NCI-H345 treated with DMSO at 0.1 percent for 48 hours (cell line): ENCODE results near the gene LRP1-AS.

Experiments used
- DNase-seq: peaks from one replicate; lab custom pipeline; 2025; ENCODE audit not compliant: unreplicated experiment; lab: John Stamatoyannopoulos, UW

LRP1-AS gene

DNA sequence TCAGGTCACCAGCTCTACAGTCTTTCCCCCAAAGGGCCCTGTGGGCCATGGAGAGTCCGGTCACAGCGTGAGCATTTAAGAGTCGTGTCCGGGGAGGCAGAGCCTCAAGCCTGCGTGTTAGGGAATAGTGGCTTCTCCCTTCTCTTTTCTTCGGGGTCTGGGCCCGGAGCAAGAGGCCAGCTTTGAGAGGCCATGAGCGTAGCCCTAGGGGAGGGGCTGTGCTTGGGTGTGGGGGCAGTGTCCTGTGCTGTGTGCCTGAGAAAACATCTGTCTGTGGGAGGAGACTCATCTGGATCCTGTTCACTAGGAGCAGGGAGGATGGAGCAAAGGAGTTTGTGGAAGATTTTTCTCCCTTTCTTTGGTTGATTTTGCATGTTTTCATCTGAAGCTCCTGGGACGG lies 5.3 kb downstream of the LRP1-AS start:
- DNase-seq: no peak

DNA sequence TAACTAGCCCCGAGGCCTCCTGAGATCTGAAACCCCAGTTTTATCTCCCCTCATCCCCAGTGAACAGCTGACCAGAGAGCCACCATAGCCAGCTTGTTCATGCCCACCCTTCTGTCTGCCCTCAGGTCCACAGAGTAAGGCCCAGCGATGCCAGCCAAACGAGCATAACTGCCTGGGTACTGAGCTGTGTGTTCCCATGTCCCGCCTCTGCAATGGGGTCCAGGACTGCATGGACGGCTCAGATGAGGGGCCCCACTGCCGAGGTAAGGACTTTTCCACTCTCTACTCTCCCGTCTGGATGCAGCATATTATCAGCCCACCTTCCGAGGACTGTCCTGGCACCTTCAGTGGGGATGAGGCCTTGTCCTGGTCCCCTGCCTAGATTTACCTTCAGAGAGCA lies 6.2 kb downstream of the LRP1-AS start:
- DNase-seq: no peak

DNA sequence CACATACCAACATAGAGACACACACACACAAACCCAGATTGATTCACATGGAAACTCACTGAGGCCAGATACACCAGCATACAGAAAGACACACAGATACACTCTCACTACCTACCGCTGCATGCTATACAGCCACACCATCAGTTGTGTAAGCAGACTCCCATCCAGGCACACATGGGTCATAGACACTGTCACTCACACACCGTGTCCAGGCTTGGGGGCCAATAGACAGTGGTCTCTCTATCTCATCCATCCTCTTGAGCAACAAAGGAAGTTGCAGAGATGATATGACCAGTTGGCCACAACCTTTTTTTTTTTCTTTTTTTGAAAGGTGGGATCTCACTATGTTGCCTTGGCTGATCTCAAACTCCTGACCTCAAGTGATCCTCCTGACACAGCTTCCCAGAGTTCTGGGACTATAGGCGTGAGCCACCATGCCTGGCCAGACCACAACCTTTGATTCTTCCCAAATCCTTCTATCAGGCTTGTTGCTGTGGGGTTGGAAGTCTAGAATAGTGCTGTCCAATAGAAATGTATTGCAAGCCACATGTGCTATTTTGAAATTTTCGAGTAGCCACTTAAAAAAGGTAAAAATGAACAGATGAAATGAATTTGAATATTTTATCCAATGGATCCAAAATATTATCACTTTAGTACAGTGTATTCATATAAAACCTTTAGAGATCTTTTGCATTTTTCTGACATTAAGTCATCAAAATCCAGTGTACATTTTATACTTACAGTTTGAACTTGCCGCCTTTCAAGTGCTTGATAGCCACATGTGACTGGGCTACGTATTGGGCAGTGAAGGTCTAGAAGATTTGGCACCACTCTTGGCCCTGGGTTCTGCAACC lies 7.4 kb downstream of the LRP1-AS start:
- no peak for DNase-seq

DNA sequence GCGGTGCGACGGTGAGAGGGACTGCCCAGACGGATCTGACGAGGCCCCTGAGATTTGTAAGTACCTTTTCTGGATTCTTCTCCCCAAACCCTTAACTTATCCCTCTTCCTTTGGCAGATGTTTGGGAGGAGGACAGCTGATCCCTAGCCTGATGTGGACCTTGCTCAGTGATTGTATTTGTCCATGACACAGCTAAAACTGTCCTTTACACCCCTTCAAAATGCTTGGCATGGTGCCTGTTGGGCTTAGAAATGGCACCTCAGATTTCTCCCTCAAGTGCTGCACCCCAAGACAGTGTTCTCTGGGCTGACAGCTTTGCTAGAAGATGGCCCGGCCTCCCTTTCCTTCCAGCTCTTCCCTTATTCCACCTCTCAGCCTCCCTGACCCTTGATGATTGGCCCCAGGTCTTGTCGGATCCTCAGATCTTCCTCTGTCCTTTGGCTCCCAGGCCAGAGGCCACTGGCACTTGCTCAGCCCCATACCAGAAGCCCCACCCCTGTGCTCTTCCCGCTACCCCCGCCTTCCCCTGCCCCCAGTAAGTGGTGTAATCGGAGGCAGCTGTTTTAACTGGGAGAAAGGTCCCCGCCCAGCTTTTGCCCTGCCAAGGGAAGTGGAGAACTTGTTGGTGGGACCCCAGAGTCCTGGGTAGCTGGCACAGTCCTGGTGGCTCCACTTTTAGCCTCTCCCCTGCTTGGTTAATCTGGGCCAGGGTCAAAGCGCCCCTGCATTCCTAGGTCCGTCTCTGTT lies 8.7 kb downstream of the LRP1-AS start:
- no peak for DNase-seq

DNA sequence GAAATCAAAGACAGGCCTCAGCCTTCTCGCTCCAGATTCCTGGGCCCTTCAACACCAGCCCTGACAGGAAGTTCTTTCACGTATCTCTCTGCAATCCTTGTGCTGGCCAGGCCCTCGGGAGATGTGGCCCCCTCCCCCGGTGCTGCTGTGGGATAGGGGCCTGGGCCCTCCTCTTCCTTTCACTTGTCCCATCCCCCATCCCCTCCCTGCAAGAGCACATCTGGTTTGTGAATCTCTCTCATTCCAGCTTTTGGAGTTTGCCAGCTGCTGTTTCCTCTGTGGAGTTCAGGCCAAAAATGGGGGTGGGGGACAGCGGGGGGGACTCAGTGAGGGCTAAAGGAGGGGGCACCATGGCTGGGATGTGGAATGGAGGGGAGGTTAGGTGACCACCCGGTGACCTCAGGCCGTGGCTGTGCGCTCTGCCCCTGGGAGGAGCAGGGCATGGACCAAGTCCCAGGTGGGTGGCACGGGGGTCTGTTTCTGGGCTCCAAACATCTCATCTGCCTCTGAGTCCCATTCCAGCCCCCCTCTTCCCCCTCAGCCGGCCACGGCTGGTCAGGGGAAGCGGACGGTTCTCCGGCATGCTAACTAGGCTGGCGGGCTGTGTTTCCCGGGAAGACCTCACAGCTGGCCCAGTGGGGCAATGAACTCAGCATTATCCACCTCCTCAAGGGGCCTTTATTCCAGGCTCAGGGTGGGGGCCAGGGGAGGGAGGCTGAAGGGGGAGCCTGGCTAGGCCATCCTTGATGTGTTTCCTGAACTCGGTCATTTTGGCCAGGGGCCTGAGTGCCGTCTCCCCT lies 11.7 kb downstream of the LRP1-AS start:
- no peak for DNase-seq

DNA sequence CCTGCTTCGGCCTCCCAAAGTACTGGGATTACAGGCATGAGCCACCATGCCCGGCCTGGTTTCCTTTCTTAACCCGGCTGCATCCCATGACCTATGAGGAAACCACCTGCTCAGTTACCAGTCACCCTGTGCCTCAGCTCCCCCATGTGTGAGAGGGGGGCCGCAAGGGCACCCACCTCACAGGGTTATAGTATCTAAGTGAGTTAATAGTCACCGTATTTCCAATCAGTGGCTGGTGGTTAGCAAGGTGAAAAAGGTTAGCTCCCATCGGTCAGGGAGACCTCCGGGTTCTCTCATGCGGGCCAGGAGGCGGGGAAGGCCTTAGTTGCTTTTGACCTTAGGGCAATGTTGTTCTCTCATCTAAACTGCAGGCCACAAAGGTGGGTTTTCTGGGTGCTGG lies 12.5 kb downstream of the LRP1-AS start:
- DNase-seq: no peak

DNA sequence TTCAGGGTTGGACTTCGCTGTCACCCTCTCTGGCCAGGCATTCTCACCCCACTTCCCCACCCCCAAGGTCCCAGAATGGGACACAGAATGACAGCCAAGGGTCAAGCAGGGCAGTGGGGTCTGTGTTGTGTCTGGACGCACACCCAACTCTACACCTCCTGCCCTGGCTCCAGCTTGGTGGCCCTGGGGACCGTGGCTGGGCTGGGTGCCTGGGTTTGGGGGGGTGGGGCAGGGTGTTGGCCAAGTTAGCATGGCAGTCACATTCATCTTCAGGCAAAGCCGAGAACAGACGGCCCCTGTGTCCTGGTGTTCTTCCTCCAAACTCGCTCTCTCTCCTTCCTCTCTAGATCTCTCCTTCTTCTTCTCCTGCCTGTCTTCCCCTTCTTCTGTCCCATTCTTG lies 13.5 kb downstream of the LRP1-AS start:
- DNase-seq: no peak

DNA sequence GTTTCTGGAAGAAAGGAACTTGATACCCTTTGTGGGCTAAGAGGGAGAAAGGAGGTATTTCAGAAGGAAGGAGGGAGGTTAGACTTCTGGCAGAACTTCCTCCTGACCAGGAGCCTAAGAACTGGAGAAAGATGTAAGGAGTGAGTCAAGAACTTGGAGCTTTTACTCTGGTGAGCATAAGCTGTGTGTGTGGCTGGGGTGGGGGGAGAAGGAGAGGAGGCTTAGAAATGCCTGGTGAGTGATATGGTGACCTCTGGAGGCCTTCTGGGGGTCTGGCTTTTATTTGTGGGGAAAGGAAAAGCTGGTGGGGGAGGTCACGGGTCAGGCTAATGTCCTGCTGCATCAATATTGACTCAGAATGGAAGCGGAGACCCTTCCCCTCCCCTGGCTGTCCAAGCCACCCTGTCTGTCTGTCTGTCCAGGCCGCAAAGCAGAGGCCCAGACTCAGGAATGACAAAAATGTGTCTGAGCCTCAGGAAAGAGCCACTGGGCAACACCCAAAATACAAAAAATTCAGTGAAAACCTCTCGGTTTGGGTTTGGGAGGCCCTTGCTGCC lies 14.3 kb downstream of the LRP1-AS start:
- DNase-seq: no peak

DNA sequence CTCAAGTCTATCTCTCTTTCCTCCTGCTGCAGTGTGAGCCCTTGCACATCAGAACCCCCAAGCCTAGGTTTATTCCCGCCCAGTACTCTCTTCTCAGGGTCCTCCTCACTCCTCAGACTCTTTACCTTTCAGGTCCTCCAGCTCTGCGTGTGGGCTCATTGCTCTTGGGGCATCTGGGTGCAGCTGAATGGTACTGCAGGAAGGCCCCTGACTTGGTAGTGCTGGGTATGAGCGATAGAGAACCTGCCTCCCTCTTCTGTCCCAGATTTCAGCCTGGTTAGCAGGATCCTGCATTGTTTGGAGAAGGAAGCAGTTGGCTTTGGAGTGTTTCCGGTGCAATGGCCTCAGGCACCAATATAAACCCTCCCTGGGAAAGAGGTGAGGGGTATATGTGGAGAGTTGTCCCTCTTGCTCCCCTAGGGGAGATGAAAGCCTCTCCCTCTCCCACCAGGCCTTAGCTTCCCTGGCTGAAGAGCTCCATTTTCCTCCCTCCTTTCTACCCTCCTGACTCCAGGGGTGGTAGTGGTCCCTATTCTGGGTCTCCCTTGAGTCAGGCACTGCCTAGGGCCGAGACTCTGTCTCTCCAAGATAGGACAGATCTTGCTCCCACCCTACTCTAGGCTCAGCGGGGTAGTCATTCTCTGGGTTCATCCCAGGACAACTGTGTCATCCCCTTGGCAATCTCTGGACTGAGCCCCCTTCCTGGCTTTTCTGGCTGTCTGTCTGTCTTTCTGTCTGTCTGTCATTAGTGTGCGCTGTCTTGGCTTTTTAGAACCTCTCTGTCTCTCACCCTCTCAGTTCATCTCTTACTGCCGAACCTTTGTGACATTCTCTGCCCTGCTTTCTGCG lies 15.3 kb downstream of the LRP1-AS start:
- DNase-seq: no peak

DNA sequence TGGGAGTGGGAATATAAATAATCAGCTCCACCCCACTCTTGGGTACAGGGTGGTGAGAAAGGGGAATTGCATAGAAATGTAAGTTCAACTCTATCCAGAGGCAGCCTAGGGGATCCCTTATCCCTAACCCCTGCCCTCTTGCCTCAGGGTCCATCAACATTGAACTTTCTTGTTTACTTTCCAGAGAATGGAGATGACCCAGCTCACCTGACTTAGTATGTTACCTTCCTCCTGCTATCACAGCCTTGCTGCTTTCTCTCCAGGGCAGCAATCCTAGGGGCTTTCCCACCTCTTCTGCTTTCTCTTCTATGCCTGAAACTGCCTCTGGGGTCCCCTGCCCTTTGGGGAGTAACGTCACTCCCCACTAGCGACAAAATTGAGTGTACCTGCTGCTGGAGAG lies 16.5 kb downstream of the LRP1-AS start:
- DNase-seq: no peak

DNA sequence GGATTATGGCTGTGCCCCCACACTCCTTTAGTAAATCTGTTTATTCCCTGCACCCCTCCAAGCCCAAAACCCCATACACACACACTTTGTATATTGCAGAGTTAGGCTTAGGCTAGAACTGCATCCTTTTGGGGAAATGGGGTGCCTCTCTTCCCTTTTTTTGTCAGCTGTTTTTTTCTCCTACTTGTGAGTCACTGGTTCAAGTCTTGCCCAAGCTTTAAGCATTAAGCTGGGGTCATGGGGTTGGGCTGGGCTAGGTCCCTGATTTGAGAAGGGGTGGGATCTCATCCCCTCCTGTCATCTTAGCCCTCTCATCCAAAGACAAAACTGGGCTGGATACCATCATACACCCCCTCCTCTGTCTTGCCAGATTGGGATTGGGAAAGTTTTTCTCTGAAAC lies 17.5 kb downstream of the LRP1-AS start:
- no peak for DNase-seq

DNA sequence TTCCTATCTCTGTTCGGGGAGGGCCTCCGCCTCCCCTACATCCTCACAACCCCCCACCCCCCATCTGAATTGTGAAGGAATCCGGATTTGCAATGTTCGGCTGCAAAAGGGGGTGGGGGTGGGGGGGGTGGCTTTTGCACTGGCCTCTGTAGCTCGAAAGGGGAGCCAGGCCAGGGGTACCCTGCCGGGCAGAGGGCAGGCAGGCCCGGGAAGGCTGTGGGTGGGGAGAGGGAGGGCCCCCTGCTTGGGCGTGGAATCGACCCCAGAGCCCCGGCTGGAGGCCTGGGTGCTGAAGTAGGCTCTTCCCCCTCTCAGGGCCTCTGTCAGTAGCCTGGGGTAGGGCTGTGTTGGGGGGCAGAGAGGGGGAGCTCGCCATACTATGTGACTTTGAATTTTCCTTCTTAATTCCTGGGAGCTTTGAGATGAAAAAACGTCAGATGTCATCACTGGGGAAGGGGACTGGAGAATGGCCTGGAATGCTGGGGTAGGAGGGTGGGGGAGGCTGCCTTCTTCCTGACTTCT lies 18.0 kb downstream of the LRP1-AS start:
- DNase-seq: no peak

DNA sequence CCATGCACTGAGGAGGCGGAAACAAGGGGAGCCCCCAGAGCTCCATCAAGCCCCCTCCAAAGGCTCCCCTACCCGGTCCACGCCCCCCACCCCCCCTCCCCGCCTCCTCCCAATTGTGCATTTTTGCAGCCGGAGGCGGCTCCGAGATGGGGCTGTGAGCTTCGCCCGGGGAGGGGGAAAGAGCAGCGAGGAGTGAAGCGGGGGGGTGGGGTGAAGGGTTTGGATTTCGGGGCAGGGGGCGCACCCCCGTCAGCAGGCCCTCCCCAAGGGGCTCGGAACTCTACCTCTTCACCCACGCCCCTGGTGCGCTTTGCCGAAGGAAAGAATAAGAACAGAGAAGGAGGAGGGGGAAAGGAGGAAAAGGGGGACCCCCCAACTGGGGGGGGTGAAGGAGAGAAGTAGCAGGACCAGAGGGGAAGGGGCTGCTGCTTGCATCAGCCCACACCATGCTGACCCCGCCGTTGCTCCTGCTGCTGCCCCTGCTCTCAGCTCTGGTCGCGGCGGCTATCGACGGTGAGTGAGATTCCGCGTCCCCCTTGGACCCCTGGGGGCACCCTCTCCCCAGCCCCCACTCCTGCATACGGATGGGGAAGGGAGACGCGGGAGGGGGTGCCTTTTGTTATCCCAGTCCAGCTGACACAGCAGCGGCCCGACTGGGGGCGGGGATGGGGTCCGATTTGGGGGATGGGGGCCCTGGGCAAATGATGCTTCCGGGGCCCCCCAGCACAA lies 18.7 kb downstream of the LRP1-AS start:
- DNase-seq: no peak

DNA sequence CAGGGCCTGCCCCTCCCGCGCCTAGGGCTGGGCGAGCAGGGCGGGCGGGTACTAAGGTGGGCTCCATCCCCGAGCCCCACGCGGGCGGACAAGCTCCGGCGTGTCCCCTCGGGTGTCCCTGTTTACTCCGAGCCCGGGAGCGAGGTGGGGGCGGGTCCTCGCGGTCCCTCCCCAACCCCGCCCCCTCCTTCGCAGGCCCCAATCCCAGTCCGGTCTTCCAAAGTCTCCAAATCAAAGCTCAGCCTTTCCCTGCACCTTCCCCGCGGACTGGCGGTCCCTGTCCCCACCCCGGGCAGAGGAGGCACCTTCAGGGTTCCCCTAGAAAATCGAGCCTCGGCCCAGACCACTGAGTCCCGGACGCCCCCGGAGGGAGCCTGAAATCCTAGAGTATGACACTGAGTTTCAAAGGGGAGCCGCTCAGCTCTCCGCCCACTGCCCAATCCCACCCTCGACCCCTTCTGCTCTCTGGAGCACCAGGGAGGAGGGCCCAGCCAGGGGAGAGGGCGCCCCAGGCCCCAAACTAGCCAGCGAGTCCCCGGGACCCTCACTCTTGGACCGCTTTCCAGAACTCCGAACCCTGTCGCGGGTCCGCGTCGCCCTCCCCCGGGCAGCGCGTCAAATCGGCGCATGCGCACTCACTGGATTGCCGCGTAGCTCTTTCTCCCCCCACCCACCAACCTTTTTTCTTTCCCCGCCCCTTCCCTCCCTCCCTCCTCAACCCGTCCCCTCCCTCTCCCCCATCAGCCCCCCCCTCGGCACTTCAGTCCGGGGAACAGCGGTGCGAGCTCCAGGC lies 19.5 kb downstream of the LRP1-AS start, which contains the start of gene LRP1:
Gene LRP1 (plus strand): TSS at position 758 of the 793 bp plus-strand sequence. CDS start 482 bp downstream, outside the sequence.
- peak; percentile 69 for DNase-seq

DNA sequence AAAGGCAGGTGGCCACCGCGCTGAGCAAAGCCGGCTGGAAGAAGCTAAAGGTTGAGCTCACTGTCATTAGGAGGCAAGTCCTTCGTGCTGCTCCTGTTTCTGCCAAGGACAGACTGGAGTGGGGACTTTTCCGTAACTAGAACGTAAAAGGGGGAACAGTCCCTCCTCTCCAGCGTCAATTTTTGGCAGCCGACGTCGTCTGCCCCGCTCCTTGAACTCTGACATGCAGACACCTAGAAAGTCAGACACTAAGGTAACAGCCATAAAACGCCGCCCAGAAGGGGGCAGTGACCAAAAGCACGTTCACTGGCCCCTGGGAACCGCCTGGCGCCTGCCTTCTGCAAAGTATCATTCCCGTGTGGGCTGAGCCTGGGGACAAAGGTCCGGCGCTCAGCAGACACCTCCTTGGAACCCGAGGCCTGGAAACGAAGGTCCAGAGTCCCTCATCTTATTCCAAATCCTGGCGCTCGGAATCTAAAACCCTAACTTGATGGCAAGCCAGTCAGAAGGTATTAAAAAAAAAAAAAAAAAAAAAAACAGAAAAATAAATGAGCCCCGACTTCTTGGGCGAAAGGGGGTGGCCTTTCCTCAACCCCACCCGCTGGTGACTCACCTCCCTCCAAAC lies 20.2 kb downstream of the LRP1-AS start:
- DNase-seq: peak; percentile 35

DNA sequence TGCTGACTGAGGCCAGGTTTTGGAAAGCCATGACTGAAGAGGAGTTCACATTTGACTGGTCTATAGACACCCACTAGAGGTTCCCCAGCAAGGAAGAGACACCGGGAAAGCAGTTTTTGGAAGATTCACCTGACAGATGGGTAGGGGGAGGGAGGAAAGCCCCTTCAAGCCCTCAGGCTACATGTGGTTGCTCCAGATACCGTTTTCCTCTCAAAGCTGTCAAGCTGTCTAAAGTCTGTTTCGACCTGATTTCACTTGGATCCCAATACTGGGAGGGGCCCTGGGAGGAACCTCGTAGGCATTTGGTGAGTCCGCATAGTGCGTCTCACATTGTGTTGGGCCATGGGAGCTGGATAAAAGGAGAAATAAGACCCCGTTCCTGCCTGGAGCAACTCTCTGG lies 20.9 kb downstream of the LRP1-AS start:
- DNase-seq: no peak

DNA sequence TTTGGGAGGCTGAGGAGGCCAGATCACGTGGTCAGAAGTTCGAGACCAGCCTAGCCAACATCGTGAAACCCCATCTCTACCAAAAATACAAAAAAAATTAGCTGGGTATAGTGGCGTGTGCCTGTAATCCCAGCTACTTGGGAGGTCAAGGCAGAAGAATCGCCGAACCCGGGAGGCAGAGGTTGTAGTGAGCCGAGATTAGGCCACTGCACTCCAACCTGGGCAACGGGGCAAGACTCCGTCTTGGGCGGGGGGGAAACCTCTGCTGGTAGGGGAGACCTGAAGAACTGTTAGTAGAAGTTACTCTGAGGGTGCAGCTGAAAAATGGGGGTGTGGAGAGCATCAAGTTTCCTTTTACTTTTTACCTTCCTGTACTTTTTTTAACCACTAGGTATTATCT lies 21.4 kb downstream of the LRP1-AS start:
- no peak for DNase-seq

DNA sequence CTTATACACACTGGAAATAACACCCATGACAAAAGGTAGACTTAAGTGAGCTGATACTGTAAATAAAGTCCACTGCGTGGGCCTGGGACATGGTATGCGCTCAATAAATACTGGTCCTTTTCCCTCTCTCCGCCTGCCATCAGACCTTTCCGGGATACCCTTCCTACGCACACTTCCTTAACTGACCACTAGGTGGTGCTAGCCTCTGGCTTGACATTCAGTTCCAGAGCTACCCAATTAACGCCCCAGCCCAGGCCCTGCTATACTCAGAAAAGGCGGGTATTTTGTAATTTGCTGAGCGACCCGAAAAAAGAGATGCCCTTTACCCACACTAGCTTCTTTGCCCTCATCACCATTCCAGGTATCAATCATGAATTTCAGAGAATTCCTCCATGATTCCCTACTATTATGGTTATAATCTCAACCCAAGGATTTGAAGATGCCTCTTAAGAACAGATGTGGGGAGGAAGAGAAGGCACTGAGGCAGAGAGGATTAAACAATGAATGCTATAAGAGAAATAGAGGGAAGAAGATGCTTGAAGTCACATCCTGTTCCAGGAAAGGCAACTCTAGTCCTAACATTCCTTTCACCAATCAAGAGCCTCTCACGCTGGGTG lies 23.1 kb downstream of the LRP1-AS start:
- peak; percentile 73 for DNase-seq
